ENCODE data around the gene PACSIN1.

The PACSIN1 gene

DNA sequence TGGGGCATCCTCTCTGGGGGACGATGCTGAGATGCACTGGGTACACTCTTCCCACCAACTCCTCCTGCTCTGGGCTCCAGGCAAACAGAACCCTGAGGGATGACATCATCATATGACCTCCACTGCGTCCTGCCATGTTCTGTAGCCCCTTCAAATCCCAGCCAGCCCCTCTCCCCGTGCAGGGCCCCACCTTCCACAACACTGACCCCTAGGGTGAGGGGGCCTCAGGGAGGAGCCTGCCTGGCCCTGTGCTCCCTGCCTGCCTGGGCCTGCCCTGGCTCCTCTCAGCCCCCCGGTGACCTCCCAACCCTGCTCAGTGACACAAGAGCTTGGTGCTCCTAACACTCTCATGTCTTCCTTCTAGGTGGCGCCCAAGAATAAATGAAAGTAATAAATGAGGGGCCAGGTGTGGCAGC lies 99.9 kb downstream of the PACSIN1 start:
- DNase-seq, result no peak

- no peak for DNase-seq
These were observed 101.1 kb downstream of the PACSIN1 start for GRCh38 chr6:34566830-34567546.

- no peak for DNase-seq
These were observed 102.7 kb downstream of the PACSIN1 start for GRCh38 chr6:34568341-34569201.

- DNase-seq, result no peak
These were observed 103.6 kb downstream of the PACSIN1 start for GRCh38 chr6:34569361-34569973.

- no peak for DNase-seq
These were observed 104.4 kb downstream of the PACSIN1 start for GRCh38 chr6:34570066-34570833.

GRCh38 chr6:34571388-34571787 lies 105.5 kb downstream of the PACSIN1 start:
- no peak for DNase-seq

DNA sequence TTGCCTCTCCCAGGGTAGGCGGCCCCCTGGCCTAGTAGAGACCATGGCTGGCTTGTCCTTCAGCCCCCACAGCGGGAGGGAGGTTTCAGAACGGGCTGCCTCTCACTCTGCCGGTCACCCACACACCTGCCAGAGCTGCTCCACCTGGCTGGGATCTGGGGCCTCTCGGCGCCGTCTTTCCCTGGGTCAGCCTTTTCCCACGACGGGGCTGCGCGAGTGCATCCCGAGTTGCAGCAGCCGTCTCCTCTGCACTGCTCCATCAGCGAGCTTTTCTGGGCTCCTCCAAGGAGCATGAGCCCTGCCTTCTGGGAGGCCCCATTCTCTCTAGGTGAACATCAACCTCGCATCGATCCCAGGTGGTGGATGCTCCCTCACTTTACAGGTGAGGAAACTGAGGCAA lies 106.1 kb downstream of the PACSIN1 start:
- DNase-seq, result no peak

GRCh38 chr6:34572585-34572984 lies 106.7 kb downstream of the PACSIN1 start:
- DNase-seq, result no peak

- DNase-seq, result no peak
These were observed 107.8 kb downstream of the PACSIN1 start for GRCh38 chr6:34573567-34574183.

DNA sequence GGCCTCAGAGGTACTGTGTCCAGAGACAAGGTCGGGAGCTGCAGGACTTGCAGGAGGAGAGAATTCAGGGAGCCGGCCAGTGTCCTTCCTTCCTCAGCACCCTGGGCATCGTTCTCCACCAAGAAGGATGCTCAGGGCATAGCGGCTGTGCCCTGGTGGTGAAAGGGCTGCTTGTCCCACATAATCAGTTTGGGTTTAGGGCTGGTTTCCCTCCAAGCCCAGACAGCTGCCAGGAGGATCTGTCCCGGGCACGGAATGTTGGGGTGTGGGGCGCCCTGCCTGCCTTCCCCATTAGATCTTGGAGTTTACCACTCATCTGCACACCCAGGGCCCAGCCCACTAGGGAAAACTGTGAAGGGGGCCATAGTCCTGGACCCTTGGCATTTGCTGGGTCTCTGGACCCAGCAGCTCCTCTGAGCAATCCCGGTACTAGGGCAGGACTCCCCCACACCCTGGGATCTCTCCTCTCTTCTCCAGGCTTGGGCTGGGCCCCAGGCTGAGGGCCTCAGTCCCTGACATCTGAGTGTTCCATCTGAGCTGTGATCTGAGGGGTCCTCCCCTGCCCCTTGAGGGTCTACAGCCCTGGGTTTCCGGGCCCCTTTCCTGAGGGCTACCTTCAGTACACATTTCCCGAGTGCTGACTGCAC lies 108.9 kb downstream of the PACSIN1 start:
- no peak for DNase-seq

- DNase-seq, result no peak
These were observed 109.5 kb downstream of the PACSIN1 start for GRCh38 chr6:34575326-34575725.

DNA sequence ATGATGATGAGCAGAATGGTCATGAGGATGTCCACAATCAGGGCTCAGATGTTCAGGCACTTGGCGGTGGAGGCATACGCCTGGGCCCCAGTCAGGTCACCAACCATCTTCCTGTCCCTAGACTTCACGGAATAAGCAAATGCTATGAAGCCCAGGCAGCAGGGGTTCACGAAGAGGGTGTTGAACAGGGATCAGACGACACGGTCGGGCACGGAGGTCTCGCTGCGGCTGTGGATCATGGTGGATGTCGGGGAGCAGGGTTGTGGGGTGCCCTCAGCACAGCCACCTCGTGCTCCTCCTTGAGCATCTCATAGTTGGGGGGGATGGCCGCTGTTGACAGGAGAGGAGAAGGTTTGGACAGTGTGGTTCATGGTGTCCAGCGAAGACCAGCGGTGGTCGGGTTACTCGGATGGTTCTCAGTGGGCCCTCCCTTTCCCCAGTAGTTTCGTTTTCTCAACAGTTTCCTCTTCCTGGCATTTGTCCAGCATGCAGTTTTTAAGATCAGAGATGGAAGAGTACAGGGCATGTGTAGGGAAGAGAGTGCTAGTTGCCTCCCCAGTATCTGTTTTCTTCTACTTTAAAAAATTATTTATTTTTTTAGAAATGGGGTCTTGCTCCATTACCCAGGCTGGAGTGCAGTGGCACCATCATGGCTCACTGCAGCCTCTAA lies 110.5 kb downstream of the PACSIN1 start:
- no peak for DNase-seq

GRCh38 chr6:34578445-34579262 lies 112.8 kb downstream of the PACSIN1 start:
- no peak for DNase-seq

DNA sequence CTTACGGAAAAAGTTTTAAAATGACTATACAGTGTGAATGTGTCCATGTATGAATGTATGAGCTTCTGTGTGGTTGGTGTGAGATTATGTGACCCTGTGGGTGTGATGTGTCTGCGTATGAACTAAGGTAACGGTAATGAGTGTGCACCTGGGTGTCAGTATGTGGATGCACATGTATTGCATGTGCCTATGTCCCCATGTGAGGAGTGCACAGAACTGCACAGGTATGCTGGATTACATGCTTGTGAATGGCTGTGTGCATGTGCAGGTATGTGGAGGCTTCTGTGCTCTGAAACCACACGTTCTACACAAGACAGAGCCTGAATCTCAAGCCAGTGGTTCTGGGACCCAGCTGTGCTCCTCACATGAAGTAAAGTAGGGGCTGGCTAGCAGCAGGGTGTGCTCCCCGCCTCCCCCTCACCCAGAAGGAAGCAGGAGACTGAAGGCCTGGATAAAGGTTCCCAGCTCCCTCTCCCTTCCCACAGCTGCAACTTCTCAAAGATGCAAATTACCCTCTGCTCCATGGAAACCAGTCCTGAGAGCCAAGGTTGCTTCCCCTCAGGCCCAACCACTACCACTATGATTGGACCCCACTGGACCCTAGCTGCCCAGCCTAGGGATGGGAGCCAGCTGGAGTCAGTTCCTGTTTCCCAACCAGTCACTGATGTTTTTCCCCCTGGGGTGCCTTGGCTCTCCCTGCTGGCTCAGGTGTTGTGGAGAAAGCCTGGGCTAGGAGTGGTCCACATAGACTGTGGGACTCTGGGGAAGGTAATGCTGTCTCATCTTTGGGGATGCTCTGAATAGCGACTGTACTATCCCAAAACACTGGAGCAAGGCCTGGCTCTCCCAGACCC lies 115.1 kb downstream of the PACSIN1 start:
- no peak for DNase-seq

DNA sequence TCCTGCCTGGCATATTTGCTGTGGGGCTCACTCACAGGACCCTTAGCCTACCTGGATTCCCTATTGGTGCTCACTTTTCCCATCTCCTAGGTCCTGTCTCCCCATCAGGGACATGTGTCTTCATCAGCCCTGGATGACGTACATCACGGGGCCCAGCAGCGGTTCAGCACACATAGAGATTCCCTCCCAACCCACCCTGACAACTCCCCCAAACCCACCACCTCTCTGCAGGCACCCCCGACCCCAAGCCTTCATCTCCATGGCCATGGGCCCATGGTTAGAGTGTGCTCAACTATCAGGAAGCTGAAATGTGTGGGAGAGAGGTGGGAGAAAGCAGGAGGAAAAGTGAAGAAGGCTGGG lies 115.7 kb downstream of the PACSIN1 start:
- DNase-seq, result no peak

DNA sequence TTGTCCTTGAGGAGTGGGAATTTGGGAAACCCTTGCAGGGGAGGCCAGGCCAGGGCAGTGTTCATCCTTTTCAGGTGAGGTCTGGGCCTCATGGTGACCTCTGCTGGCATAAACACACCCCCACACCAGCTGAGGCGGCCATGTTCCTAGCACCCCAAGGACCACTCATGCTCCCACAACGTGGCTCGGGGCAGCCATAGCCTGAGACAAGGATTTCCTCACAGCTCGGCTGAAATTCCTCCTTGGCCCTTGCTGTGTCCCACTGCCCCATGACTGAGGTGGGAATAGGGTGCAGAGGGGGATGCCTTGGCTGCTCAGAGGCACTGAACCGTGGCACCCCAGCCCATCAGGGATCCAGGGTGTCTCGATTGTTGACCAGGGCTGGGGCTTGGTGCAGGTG lies 117.6 kb downstream of the PACSIN1 start:
- DNase-seq, result no peak

- no peak for DNase-seq
These were observed 118.2 kb downstream of the PACSIN1 start for GRCh38 chr6:34583861-34584604.

- DNase-seq, result no peak
These were observed 118.8 kb downstream of the PACSIN1 start for GRCh38 chr6:34584694-34585093.
